Suppressor macrophage treated with lipopolysaccharide for 4 hours (primary cell): ENCODE data around the gene SIGLEC9.

Source experiments
- DNase-seq: peaks from one replicate; pipeline ENCODE4 v3.0.0-alpha.2; 2020

Gene SIGLEC9

DNA sequence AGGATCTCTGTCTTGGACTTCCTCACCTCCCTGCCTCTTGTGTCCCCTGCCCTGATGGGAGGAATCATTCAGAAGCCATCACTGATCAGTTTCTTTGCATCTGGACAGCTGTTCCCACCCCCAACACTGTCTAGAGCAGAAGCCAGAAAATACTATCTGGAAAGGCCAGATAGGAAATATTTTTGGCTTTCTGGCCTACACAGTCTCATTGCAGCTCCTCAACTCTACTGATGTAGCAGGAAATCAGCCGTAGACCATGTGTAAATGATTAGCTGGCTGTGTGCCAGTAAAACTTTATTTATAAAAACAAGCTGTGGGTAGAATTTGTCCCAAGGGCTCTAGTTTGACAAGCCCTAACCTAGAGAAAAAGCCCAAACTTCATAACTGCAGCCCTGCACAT is 23.0 kb downstream of the SIGLEC9 start:
- DNase-seq: no peak

DNA sequence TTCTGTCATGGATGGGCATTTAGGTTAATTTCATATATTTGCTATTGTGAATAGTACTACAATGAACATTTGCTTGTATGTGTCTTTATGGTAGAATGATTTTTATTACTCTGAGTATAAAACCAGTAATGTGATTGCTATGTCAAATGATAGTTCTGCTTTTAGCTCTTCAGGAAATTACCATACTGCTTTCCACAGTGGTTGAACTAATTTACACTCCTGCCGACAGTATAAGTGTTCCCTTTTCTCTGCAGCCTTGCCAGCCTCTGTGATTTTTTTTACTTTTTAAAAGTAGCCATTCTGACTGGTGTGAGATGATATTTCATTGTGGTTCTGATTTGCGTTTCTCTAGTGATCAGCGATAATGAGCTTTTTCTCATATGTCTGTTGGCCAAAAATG is 23.9 kb downstream of the SIGLEC9 start:
- DNase-seq: peak; percentile 54

GRCh38 chr19:51150627-51151026 is 25.9 kb downstream of the SIGLEC9 start:
- no peak for DNase-seq

- no peak for DNase-seq
Measured at GRCh38 chr19:51156710-51157109, 32.0 kb downstream of the SIGLEC9 start.

DNA sequence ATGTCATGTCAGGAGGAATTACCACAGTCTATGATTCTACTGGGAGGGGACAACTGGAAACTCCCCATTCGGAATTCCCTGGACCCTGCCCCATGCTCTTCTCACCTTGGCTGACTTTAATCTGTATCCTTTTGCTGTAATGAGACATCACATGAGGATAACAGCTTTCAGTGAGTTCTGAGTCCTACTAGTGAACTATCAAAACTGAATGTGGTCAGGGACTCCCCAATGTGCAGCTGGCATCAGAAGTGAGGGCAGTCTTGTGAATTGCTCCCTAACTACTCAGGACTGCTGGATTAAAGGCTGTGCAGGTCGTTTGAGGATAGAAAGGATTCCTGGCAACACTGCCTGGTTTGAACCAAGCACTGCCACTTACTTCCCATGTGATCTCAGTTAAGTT is 32.6 kb downstream of the SIGLEC9 start:
- DNase-seq: no peak

DNA sequence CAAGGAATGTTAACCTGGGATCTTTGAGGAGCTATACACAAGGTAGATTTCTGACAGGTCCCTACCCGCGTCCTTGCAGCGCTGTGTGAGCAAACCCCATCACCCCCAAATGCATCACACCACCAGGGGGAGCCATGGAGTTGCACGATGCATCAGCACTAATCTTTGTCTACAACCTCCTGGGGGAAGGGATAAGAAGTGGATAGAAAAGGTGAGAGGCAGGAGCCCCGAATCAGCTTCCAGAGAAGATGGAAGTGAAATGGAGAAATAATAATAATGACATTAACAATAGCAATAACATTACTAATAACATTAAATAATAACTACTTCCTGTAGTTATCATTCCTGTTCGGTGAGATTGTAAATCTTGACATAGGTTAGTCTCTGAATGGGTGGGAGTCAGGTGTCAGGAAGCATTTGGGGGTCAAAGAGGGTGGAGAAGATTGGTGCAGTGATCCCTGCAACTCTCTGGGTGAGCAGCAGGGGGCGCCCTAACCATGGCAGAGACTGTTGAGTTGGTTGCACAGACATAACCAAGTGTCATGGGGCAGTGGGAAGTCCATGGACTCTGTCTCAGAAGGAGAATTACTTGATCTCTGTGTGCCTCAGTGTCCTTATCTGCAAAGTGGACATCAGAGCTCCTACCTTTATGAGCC is 33.9 kb downstream of the SIGLEC9 start:
- peak; percentile 83 for DNase-seq

GRCh38 chr19:51159656-51160055 is 35.0 kb downstream of the SIGLEC9 start:
- DNase-seq: no peak

DNA sequence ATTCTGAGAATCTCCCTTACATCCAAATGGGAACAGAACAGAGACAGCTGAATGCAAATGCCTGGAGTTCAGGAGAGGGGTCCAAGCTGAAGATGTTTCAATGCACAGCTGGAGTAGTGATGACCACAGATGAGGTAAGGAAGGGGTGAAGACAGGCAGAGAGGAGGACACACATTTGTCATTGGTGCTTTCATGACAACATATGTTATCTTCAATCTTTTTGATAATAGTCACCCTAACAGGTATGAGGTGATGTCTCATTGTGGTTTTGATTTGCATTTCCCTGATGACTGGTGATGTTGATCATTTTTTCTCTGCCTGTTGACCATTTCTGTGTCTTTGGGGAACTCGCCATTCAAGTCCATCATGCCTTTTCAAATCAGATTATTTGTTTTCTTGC is 36.6 kb downstream of the SIGLEC9 start:
- no peak for DNase-seq

DNA sequence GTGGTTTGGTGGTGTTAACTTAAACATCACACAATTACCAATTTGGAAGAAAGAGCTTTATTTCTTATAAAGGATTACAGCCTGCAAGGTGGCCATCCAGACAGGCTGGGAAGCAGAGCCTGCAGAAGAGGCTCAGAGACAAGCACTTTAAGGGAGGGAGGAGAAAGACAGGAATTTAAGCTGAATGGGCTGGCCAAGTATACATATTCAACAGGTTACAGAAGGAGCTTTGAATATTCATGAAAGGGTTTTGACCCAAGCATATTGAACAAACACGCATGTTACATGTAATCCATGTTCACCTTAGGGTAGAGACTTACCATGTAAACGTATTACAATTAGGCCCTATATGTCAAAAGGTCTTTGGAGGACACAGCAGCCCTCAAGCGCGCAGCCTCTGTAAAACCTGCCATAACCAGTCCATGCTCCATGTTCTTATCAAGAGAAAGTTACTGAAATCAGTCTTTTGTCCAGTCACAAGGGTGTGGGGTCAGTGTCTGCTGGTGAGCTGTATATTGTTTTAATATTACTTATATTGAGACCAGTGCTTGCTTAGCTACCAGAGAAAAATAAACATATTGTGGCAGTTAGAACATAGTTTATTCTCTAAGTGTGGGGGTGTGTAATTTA is 37.3 kb downstream of the SIGLEC9 start:
- no peak for DNase-seq

GRCh38 chr19:51163257-51163656 is 38.6 kb downstream of the SIGLEC9 start:
- no peak for DNase-seq

DNA sequence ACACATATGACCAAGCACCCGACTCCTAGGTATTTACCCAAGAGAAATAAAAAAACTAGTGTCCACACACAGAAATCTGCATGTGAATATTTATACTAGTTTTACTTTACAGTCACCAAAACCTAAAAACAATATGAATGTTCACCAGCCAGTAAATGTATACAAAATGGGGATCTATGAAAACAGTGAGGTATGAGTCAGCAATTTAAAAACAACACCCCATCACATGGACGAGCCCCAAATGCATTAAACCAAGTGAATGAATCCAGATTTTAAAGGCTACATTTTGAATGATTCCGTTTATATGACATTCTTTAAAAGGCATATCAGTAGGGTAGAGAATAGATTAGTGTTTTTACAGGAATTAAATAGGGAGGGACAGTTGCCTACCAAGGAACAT is 39.5 kb downstream of the SIGLEC9 start:
- no peak for DNase-seq

DNA sequence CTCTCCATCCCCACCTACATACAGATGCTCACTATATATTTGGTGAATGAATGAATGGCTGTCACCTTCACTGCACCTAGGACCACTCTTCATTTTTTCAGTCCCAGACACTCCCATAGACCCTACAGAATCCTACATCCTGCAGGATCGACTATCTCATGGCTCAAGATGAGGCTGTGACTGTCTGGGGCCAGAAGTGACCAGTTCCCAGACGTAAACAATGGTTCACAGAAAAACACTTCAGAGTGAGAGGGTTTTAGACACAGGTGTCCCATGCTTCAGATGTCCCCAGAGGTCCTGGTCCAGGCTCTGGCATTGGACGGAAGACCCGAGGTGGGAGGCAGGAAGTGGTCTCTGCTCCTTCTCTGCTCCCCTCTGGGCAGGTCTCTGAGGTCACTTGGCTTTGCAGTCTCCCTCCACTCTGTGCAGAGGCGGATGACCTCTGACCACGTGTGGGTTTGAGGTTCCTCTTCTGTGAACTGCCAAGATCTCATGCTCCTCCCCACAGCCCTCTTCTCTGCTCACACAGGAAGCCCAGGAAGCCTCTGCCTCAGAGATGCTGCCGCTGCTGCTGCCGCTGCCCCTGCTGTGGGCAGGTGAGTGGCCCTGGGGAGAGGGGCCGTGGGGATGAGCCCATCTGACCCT is 42.3 kb downstream of the SIGLEC9 start:
- DNase-seq: peak; percentile 76

DNA sequence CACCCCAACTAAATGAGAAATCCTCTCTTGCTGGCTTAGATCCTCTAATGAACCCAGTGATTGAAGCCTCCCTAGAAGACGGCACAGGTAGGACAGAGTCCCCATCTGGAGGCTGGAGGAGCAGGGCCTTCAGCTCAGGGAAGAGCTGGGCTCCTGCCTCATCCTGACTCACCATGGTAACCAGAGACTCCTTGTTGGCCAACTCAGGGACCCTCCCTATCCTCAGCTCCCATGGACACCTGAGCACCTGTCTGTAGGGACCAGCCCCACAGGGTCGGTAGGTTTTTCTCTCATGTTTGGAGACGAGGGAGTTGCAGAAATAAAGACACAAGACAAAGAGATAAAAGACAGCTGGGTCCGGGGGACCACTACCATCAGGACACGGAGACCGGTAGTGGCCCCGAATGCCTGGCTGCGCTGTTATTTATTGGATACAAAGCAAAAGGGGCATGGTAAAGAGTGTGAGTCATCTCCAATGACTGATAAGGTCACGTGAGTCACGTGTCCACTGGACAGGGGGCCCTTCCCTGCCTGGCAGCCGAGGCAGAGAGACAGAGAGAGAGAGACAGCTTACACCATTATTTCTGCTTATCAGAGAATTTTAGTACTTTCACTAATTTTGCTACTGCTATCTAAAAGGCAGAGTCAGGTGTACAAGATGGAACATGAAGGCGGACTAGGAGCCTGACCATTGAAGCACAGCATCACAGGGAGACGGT is 44.0 kb downstream of the SIGLEC9 start:
- DNase-seq: no peak

- DNase-seq: peak; percentile 85
Measured at GRCh38 chr19:51169283-51169918, 44.7 kb downstream of the SIGLEC9 start.

DNA sequence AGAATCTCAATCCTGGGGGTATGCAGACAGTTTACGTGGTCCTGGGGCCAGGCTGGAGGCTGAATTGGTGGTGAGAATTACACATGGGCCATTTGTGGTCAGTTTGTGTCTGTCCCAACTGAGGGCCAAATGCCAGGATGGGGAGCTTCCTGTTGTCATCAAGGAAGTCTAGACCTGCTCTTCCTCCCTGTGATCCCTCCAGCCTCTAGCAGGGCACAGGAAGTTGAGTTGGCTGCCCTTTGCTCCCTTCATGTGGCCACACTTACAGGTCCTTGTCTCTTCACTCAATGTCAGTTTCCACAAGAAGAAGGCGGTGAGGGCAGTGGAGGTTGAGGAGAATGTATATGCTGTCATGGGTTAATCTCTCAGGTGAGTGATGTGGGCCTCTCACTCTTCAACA is 47.5 kb downstream of the SIGLEC9 start:
- no peak for DNase-seq

GRCh38 chr19:51173681-51174080 is 49.0 kb downstream of the SIGLEC9 start:
- no peak for DNase-seq

DNA sequence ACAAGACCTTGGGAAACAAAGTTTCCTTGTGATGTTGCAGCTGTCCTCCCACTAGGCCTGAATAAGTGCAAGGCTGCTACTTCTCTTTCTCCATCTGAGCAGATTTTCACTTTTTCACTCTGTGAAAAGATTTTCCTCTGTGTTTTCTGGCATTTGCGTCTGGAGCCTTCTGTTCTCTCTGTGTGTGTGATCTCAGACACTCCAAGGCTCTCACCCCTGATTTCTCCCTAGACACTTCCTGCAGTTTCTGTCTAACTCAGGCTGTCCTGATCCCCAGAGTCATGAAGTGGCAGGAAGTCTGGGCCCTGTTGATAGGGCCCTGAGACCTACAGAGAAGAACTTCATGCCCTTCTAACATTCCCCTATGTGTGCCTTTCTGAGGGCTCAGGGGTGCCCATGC is 54.5 kb downstream of the SIGLEC9 start:
- DNase-seq: no peak
